Neural cell (in vitro differentiated cells): ENCODE data around the gene NKX2-8. TPM values are rescaled to one million over a fixed set of nuclear protein-coding genes. Genes with fewer than 3 reads are reported as not detected.

Experiments used
- H2AFZ ChIP-seq: fragments of 200-600, 300-800 bp; sonication (generic), shearing (Covaris generic); 2 replicates; pipeline ENCODE4 v1.6.0; 2014; ENCODE audit warnings: low read depth, mild to moderate bottlenecking, antibody characterized with exemption, low read length, moderate library complexity
- H3F3A ChIP-seq: fragments of 200-600 bp; shearing (Covaris generic); 2 replicates; pipeline ENCODE4 v1.6.1; 2016; ENCODE audit warnings: mild to moderate bottlenecking, moderate library complexity, mixed read lengths, antibody characterized with exemption, low read length; ENCODE audit not compliant: insufficient read depth, poor library complexity, severe bottlenecking
- H3K27ac ChIP-seq: fragments of 200-600, 300-800 bp; sonication (generic), shearing (Covaris generic); 2 replicates; pipeline ENCODE4 v1.5.1; 2014; ENCODE audit warnings: mild to moderate bottlenecking, low read length, moderate library complexity
- H3K27me3 ChIP-seq: fragments of 300-800, 200-600 bp; sonication (generic), shearing (Covaris generic); 2 replicates; pipeline ENCODE4 v1.6.0; 2014; ENCODE audit warnings: mild to moderate bottlenecking, low read depth, low read length, moderate library complexity; ENCODE audit not compliant: insufficient read depth
- H3K36me3 ChIP-seq: fragments of 300-800, 200-600 bp; sonication (generic), shearing (Covaris generic); 2 replicates; pipeline ENCODE4 v1.5.1; 2014; ENCODE audit warnings: mild to moderate bottlenecking, antibody characterized with exemption, low read length, moderate library complexity; ENCODE audit not compliant: insufficient read depth
- H3K4me2 ChIP-seq: fragments of 300-800, 200-600 bp; sonication (generic), shearing (Covaris generic); 2 replicates; pipeline ENCODE4 v1.6.0; 2014; ENCODE audit warnings: mild to moderate bottlenecking, low read length
- H3K4me3 ChIP-seq: fragments of 300-800, 200-600 bp; sonication (generic), shearing (Covaris generic); 2 replicates; pipeline ENCODE4 v1.5.1; 2014; ENCODE audit warnings: mild to moderate bottlenecking, low read length, moderate library complexity
- H3K79me2 ChIP-seq: fragments of 200-600 bp; shearing (Covaris generic); replicated peaks from 2 replicates; pipeline ENCODE4 v1.6.0; 2014; ENCODE audit warnings: mild to moderate bottlenecking, low read length, moderate library complexity; ENCODE audit not compliant: insufficient read depth
- H3K9ac ChIP-seq: fragments of 300-800, 200-600 bp; sonication (generic), shearing (Covaris generic); 2 replicates; pipeline ENCODE4 v1.6.1; 2016; ENCODE audit warnings: mild to moderate bottlenecking, low read length, mixed read lengths
- H3K9me2 ChIP-seq: fragments of 200-600 bp; shearing (Covaris generic); 2 replicates; pipeline ENCODE4 v1.6.1; 2016; ENCODE audit warnings: mild to moderate bottlenecking, low read length, mixed read lengths; ENCODE audit not compliant: insufficient read depth
- H3K9me3 ChIP-seq: fragments of 200-600, 300-800 bp; sonication (generic), shearing (Covaris generic); 2 replicates; pipeline ENCODE4 v1.6.1; 2016; ENCODE audit warnings: mild to moderate bottlenecking, mixed run types, low read length, moderate library complexity, mixed read lengths
- H4K20me1 ChIP-seq: fragments of 200-600 bp; shearing (Covaris generic); 2 replicates; pipeline ENCODE4 v1.6.1; 2016; ENCODE audit warnings: mild to moderate bottlenecking, mixed run types; ENCODE audit not compliant: insufficient read depth
- CTCF ChIP-seq: fragments of 450-650 bp; IDR thresholded peaks from 2 replicates; pipeline ENCODE4 v1.5.1; 2014; ENCODE audit warnings: antibody characterized with exemption, mild to moderate bottlenecking, moderate library complexity; ENCODE audit not compliant: poor library complexity, severe bottlenecking
- EP300 ChIP-seq: fragments of 450-650 bp; conservative IDR thresholded peaks from 2 replicates; pipeline ENCODE4 v1.6.1; 2014; ENCODE audit warnings: antibody characterized with exemption, mild to moderate bottlenecking, moderate library complexity; ENCODE audit not compliant: poor library complexity, severe bottlenecking
- EZH2 ChIP-seq: fragments of 200-600, 300-800 bp; shearing (Covaris generic), sonication (generic); IDR thresholded peaks from 2 replicates; pipeline ENCODE4 v1.6.1; 2014; ENCODE audit warnings: antibody characterized with exemption, low read length, borderline replicate concordance, mild to moderate bottlenecking; ENCODE audit not compliant: insufficient read depth, poor library complexity, severe bottlenecking
- MXI1 ChIP-seq: fragments of 450-650 bp; conservative IDR thresholded peaks from 2 replicates; pipeline ENCODE4 v1.6.1; 2014; ENCODE audit warnings: antibody characterized with exemption, mild to moderate bottlenecking; ENCODE audit not compliant: poor library complexity, severe bottlenecking
- POLR2AphosphoS5 ChIP-seq: IDR thresholded peaks from 2 replicates; pipeline ENCODE4 v1.6.1; 2012
- REST ChIP-seq: IDR thresholded peaks from 2 replicates; pipeline ENCODE4 v1.6.1; 2012; ENCODE audit warnings: borderline replicate concordance
- SMC3 ChIP-seq: fragments of 450-650 bp; conservative IDR thresholded peaks from 2 replicates; pipeline ENCODE4 v1.6.1; 2014; ENCODE audit warnings: antibody characterized with exemption, mild to moderate bottlenecking, moderate library complexity; ENCODE audit not compliant: poor library complexity
- TAF1 ChIP-seq: IDR thresholded peaks from 2 replicates; pipeline ENCODE4 v1.6.1; 2012; ENCODE audit warnings: low read depth
- polyA plus RNA-seq: library from polyadenylated mRNA; depleted of rRNA; stranded (reverse); fragments of >200 nt; gene quantifications from 2 replicates; pipeline ENCODE4 v1.2.3, GENCODE V29; 2014

The NKX2-8 gene
- polyA plus RNA-seq, 1 donor from 2014 or later: not detected

GRCh38 chr14:36582874-36583241, 444 bp upstream of the NKX2-8 start:
- Histone ChIP-seq H3K4me2 (no peak overlapping the region), H3K4me3 (no peak overlapping the region), H2AFZ (no peak overlapping the region)

More at GRCh38 chr14:36582874-36583241, 444 bp upstream of the NKX2-8 start:
- Histone ChIP-seq H3K9me3 (peaks cover 7% of the 10 kb centered on the region), H3K27me3 (peaks cover 100% of the 10 kb centered on the region), H3K9me2 (no peaks in the 10 kb centered on the region), H4K20me1 (no peaks in the 10 kb centered on the region), H3F3A (no peaks in the 10 kb centered on the region), H3K79me2 (no peaks in the 10 kb centered on the region), H3K9ac (no peak overlapping the region), H3K36me3 (no peaks in the 10 kb centered on the region), H3K27ac (no peak overlapping the region)
- TF ChIP-seq EZH2 (no peak), TAF1 (no peak), EP300 (no peak), REST (no peak), CTCF (no peak), MXI1 (no peak), SMC3 (no peak), POLR2AphosphoS5 (no peak)
